Activated naive CD4-positive, alpha-beta T cell treated with anti-CD3 and anti-CD28 coated beads, Interleukin-2, amount 10 ng/mL, durations not matched to agents 7 days and 5 days (primary cell): ENCODE results near the gene NHP2.
A peak's percentile ranks its signal among the peaks of the same experiment; 100 is the strongest.

Source experiments
- CTCF ChIA-PET: fragments of 350-600 bp; sonication (Branson Sonifier 250); formaldehyde crosslinking; loops from one replicate; lab custom pipeline; 2021; ENCODE audit warnings: antibody characterized with exemption; lab: Charles Lee
- DNase-seq: peaks from one replicate; pipeline ENCODE4 v3.0.0-alpha.2; 2020
- H3K27ac Mint-ChIP-seq: one replicate; pipeline ENCODE4 v1.8.0; 2021; ENCODE audit warnings: mild to moderate bottlenecking, moderate library complexity, mixed read lengths
- H3K27me3 Mint-ChIP-seq: one replicate; pipeline ENCODE4 v1.8.0; 2021; ENCODE audit warnings: mild to moderate bottlenecking, mixed read lengths
- H3K36me3 Mint-ChIP-seq: one replicate; pipeline ENCODE4 v1.8.0; 2021; ENCODE audit warnings: mixed read lengths
- H3K4me1 Mint-ChIP-seq: one replicate; pipeline ENCODE4 v1.8.0; 2021; ENCODE audit warnings: mixed read lengths
- H3K4me3 Mint-ChIP-seq: one replicate; pipeline ENCODE4 v1.8.0; 2021; ENCODE audit warnings: mild to moderate bottlenecking, moderate library complexity, mixed read lengths
- H3K9me3 Mint-ChIP-seq: one replicate; pipeline ENCODE4 v1.8.0; 2021; ENCODE audit warnings: mixed read lengths

NHP2 gene

DNA sequence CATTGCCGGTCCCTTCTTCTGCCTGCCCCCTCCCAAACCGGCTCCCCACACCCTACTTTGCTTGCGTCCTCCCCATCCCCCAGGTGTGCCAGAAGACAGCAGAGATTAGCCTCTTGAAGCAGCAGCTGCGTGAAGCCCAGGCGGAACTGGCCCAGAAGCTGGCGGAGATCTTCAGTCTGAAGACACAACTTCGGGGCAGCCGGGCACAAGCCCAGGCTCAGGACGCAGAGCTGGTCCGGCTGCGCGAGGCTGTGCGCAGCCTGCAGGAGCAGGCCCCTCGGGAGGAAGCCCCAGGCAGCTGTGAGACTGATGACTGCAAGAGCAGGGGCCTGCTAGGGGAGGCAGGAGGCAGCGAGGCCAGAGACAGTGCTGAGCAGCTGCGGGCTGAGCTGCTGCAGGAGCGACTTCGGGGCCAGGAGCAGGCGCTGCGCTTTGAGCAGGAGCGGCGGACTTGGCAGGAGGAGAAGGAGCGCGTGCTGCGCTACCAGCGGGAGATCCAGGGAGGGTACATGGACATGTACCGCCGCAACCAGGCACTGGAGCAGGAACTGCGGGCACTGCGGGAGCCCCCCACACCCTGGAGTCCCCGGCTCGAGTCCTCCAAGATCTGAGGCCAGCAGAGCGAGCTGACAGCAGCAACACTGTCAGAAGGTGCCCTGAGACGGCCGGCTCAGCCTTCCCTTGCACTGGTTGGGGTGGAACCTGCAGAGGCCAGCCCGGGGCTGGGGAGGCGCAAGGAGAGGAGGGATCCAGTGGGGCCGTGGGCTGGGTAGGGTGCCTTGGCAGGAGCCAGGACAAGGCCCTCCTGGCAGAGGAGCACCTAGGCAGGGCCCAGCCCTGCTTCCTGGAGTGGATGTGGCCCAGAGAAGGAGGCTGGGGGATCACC is 32.1 kb downstream of the NHP2 start:
- CTCF ChIA-PET: interaction anchor here (0.8 to 3.5 kb wide), 18 partner anchors 8 to 65 kb away, joined by 3 to 23 read pairs (median 7); no protein-coding TSS in a partner anchor
- H3K27me3 Mint-ChIP-seq: peaks cover 58% of the 10 kb centered on the region
- H3K4me1 Mint-ChIP-seq: peaks cover 13% of the 10 kb centered on the region
- no peaks in the 10 kb centered on the region for H3K9me3 Mint-ChIP-seq
- H3K27ac Mint-ChIP-seq: no peak overlapping the region
- no peak overlapping the region for H3K4me3 Mint-ChIP-seq
- DNase-seq: no peak
- peaks cover 2% of the 10 kb centered on the region for H3K36me3 Mint-ChIP-seq

DNA sequence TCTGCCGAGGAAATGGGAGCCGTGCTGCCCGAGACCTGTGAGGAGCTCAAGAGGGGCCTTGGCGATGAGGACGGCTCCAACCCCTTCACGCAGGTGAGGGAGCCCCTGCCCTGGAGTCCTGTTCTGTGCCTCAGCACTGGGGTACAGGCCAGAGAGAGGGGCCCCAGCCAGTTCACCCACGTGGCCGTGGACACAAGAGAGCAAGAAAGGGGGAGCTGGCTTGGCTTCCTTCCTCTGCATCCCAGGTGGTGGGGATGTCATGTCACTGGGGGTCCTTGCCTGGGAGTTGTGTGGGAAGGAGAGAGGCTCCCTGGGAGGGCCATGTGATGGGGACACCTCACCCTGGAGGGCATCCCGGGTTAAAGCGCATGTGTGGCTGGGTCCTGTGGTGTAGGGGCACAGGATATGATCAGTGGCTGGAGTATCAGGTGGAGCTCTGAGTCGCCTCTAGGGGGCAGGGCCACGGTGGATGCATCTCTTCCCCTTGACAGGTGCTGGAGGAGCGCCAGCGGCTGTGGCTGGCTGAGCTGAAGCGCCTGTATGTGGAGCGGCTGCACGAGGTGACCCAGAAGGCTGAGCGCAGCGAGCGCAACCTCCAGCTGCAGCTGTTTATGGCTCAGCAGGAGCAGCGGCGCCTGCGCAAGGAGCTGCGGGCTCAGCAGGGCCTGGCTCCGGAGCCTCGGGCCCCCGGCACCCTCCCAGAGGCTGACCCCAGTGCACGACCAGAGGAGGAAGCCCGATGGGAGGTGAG is 32.9 kb downstream of the NHP2 start:
- Mint-ChIP-seq H3K36me3 (peaks cover 5% of the 10 kb centered on the region), H3K27me3 (peaks cover 63% of the 10 kb centered on the region), H3K27ac (no peak overlapping the region), H3K4me3 (no peak overlapping the region), H3K4me1 (peaks cover 20% of the 10 kb centered on the region), H3K9me3 (no peaks in the 10 kb centered on the region)
- CTCF ChIA-PET: interaction anchor here (0.8 to 3.5 kb wide), 20 partner anchors 9 to 138 kb away, joined by 3 to 23 read pairs (median 6); no protein-coding TSS in a partner anchor
- DNase-seq: peak; percentile 92

DNA sequence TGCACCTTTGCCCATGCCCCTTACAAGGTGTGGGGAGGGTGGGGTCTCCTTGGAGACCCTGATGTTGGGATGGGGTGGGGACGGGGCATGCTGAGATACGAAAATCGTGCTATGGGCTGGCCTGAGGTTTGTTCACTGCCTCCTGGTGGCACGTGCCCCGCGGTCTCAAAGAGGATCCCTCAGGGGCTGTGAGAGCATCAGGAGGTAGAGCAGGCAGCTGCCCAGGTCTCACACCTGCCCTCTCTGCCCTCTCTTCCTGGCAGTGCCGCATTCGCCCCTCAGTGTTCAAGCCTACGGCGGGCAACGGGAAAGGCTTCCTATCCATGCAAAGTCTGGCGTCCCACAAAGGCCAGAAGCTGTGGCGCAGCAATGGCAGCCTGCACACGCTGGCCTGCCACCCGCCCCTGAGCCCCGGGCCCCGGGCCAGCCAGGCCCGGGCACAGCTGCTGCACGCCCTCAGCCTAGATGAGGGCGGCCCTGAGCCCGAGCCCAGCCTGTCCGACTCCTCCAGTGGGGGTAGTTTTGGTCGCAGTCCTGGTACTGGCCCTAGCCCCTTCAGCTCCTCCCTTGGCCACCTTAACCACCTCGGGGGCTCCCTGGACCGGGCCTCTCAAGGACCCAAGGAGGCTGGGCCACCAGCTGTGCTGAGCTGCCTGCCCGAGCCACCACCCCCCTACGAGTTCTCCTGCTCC is 33.6 kb downstream of the NHP2 start:
- no peak overlapping the region for H3K27ac Mint-ChIP-seq
- peaks cover 5% of the 10 kb centered on the region for H3K36me3 Mint-ChIP-seq
- CTCF ChIA-PET: interaction anchor here (0.9 to 3.5 kb wide), 17 partner anchors 10 to 138 kb away, joined by 3 to 23 read pairs (median 7); no protein-coding TSS in a partner anchor
- H3K9me3 Mint-ChIP-seq: no peaks in the 10 kb centered on the region
- no peak overlapping the region for H3K4me3 Mint-ChIP-seq
- DNase-seq: no peak
- peaks cover 70% of the 10 kb centered on the region for H3K27me3 Mint-ChIP-seq
- peaks cover 27% of the 10 kb centered on the region for H3K4me1 Mint-ChIP-seq

DNA sequence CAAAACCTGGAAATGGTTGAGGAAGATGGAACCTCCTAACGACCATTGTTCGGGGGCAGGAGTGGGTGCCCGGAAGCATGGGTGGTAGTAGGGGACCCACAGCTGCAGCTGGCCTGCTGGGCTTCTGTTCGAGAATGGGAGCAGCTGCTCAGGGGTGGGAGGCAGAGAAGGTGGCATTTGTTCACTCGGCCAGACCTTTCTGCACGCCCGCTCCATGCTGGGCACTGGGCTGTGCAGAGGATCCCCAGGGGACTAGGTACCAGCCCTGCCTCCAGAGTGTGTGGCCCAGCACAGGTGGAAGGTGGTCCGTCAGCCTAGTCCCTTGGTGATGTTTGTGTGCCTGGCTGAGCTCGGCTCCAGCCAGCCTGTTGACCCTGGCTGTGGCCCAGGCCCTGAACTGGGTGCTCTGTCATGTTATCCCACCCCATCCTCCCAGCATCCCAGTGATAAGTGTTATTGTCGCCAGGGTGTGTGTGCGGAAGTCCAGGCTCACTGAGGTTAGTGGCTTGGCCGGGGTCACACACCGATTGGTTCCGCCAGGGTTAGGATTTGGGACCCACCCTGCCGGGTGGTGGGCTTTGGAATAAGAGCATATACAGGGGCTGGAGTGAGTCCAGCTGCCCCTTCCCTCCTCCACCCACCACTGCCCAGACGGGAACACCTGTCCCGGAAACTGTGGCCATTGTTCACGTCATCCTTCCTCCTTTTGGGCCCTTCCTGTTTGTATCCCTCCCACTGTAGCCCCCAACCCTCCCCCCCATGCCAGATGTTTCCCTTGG is 35.6 kb downstream of the NHP2 start:
- H3K36me3 Mint-ChIP-seq: peaks cover 7% of the 10 kb centered on the region
- no peak overlapping the region for H3K4me3 Mint-ChIP-seq
- no peak overlapping the region for H3K27ac Mint-ChIP-seq
- peaks cover 38% of the 10 kb centered on the region for H3K4me1 Mint-ChIP-seq
- CTCF ChIA-PET: no interaction called here
- H3K27me3 Mint-ChIP-seq: peaks cover 78% of the 10 kb centered on the region
- no peaks in the 10 kb centered on the region for H3K9me3 Mint-ChIP-seq
- DNase-seq: no peak

DNA sequence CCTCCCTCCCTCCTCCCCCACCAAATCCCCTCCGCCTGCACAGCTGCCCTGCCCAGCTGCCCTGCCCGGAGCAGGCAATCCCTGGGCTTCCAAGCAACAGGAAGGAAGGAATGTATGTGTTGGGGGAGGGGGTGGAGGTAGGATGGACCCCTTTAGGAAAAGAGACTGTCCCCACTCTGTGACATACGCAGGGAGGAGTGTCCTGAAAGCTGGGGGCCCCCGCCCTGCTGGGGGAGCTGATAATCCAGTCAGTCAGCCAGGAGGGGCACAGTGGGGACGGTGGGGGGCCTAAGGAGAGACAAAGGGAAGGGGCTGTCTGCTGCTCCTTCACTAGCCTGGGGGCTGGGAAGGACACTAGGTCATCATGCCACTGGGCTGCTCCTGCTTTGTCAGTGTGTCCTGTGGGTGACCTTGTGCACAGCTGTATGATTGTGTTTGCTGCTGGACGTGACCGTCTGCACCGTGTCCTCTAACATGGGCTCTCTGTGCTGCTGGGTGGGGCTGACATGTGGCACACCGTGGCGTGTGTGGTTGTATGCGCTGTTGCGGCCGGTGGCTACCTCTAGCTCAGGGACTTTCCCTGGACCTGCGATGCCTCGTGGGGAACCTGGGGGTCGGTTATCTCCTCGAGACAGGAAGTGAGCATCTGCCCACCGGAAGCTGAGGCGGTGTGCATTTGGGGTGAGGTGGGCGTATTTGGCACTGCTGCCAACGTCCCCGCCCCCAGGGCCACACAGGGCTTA is 37.4 kb downstream of the NHP2 start:
- H3K36me3 Mint-ChIP-seq: peaks cover 8% of the 10 kb centered on the region
- peaks cover 88% of the 10 kb centered on the region for H3K27me3 Mint-ChIP-seq
- peaks cover 43% of the 10 kb centered on the region for H3K4me1 Mint-ChIP-seq
- H3K4me3 Mint-ChIP-seq: peak overlapping the region; percentile 66
- CTCF ChIA-PET: interaction anchor here (1.1 to 2.0 kb wide), 2 partner anchors 10 to 40 kb away, joined by 3 to 5 read pairs; no protein-coding TSS in a partner anchor
- no peaks in the 10 kb centered on the region for H3K9me3 Mint-ChIP-seq
- peak overlapping the region; percentile 62 for H3K27ac Mint-ChIP-seq
- DNase-seq: peak; percentile 70

DNA sequence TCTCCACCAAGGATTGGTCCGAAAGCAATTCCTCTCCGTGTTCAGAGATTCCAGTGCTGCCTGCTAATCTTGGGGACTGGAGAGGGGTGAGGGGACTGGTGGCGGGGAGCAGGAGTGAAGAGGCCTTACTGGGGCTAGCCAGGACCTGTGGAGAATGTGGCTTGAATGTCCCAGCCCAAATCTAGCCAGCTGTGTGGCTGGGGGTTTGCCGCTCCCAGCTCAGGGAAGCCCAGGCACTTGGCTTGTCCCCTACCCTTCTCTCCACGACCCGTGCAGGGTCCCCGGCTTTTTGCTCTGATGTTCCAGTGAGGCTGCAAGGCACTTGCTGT is 37.9 kb downstream of the NHP2 start:
- CTCF ChIA-PET: interaction anchor here (1.1 to 2.0 kb wide), 2 partner anchors 9 to 40 kb away, joined by 3 to 5 read pairs; no protein-coding TSS in a partner anchor
- peak overlapping the region; percentile 51 for H3K4me3 Mint-ChIP-seq
- H3K27me3 Mint-ChIP-seq: peaks cover 88% of the 10 kb centered on the region
- peaks cover 8% of the 10 kb centered on the region for H3K36me3 Mint-ChIP-seq
- no peak overlapping the region for H3K27ac Mint-ChIP-seq
- H3K9me3 Mint-ChIP-seq: no peaks in the 10 kb centered on the region
- peaks cover 37% of the 10 kb centered on the region for H3K4me1 Mint-ChIP-seq
- no peak for DNase-seq

DNA sequence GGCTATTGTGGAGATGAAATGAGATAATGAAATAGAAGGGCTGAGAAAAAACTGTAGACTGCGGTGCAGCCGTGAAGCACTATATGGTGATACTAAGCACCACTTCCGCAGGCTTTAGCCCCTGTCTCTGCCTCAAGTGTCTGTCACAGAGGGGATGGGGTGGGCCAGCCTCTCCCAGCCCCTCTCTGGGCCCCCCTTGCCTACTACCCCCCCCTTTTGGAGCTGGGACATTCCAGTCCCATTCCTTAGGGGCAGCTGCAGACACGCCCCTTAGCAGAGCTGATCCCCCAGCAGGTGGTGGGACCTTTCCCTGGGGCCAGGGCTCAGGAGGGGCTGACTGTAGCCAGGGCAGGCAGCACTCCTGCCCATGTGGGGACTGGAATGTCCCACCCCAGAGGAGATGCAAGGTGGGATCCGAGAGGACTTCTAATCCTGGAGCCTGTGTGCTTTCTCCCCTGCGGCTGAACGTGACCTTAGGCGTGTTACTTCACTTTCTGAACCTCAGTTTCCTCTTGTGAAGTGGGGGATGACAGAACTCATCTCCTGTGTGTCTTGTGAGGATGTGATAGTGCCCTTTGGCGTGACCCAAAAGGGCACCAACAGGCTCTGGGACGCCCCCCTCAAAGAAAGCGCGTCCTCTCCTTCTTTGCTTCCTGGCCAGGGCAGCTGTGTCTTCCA is 38.4 kb downstream of the NHP2 start:
- no peak overlapping the region for H3K27ac Mint-ChIP-seq
- peak overlapping the region; percentile 85 for H3K4me3 Mint-ChIP-seq
- CTCF ChIA-PET: interaction anchor here (1.1 to 2.0 kb wide), 2 partner anchors 8 to 39 kb away, joined by 3 to 5 read pairs; no protein-coding TSS in a partner anchor
- peaks cover 8% of the 10 kb centered on the region for H3K36me3 Mint-ChIP-seq
- DNase-seq: no peak
- H3K4me1 Mint-ChIP-seq: peaks cover 36% of the 10 kb centered on the region
- no peaks in the 10 kb centered on the region for H3K9me3 Mint-ChIP-seq
- peaks cover 91% of the 10 kb centered on the region for H3K27me3 Mint-ChIP-seq

DNA sequence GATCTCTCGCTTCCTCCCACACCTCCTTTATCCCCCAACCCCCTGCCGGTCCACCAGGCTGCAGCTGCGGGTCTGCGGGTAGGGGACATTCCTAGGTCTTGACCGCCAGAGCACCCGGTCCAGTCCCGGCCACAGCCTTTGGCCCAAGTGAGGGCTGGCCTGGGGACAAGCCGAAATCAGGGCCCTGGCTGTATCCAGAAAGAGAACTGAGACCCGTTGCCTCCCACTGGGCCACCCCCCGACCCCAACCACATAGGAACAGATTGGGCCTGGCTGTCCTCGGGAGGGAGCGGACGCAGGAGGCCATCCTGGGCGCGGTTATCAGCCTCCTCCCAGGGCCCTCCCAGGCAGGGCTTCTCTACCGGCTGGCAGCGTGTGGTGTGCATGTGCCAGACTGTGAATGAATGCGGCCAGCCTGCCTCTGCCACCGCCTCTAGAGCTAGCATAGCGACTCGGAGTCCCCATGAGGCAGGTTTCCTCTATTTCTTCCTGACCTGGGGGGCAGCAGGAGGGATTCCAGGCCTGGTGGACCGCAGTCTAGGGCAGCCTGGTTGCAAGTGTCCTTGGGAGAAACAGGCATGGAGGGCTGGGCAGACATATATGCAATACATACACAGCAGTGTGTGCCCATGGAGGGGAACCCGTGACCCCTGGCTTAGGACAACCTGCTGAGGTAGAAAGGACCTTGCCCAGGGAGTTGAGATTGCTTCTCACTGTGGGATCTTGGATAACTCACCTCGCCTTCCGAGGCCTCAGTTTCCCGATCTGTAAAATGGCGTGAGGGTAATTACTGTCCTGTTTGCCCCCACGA is 39.2 kb downstream of the NHP2 start:
- peak; percentile 52 for DNase-seq
- Mint-ChIP-seq H3K27ac (peak overlapping the region; percentile 62), H3K36me3 (peaks cover 8% of the 10 kb centered on the region), H3K4me3 (peak overlapping the region; percentile 85), H3K27me3 (peaks cover 89% of the 10 kb centered on the region), H3K4me1 (peaks cover 36% of the 10 kb centered on the region), H3K9me3 (no peaks in the 10 kb centered on the region)
- CTCF ChIA-PET: no interaction called here

DNA sequence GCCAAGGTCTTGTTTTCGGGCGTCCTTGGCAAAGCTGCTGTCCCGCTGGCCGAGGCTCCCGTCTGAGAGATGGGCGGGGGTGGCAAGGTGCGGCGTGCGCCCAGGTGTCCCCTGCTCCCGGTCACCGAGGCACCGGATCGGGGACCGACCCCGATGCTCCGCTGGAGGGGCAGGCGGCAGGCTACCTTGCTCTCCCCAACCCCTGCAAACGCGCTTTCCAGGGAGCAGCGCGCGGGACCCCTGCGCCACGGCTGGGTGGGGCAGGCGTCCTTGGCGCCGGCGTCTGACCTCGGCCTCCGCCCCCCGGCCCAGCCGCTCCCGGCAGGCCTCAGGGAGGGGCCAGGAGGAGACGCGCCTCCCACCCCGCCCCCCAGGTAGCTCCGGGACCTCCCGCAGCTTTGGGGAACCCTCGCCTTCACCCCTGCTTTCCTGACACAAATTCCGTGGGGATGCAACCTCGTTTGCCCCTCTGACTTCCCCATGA is 39.8 kb downstream of the NHP2 start:
- CTCF ChIA-PET: no interaction called here
- Mint-ChIP-seq H3K27me3 (peaks cover 88% of the 10 kb centered on the region), H3K36me3 (peaks cover 8% of the 10 kb centered on the region), H3K9me3 (no peaks in the 10 kb centered on the region), H3K27ac (no peak overlapping the region), H3K4me1 (peaks cover 40% of the 10 kb centered on the region), H3K4me3 (peak overlapping the region; percentile 85)
- DNase-seq: peak; percentile 46

DNA sequence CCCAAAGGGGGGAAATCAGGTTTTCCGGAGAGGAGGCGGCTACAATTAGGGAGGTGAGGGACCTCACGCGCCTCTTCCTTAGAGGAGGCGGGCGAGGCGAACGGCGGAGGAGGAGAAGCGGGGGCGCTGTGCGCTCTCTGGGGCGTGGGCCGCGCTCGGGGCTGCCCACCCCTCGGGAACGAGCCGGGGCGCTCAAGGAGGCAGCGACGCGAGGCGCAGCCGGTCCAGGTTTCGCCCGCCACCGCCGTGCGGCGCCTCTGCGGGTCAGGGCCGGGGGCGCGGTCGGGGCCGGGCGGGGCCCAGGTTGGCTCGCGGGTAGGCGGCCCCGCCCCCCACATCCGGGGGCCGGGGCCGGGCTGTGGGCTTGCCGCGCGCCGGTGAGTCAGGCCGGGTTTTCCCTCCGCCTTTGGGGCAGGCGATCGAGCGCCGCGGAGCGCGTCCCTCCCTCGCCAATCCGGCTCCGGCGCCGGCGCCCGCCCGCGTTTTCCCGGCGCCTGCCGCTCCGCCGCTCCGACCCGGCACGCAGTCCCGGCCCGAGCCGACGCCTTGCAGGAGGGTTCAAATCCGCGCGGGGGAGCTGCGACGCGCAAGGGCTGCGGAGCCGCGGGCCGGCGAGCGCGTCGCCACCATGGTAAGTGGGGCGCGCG is 40.4 kb downstream of the NHP2 start, which contains the start of gene N4BP3:
TSS of gene N4BP3 (plus strand) at position 392 of the 647 bp plus-strand sequence. CDS start 6,052 bp downstream, outside the sequence.
- Mint-ChIP-seq H3K9me3 (no peaks in the 10 kb centered on the region), H3K4me3 (peak within 1 kb of the TSS; percentile 85), H3K27ac (peak within 1 kb of the TSS; percentile 22), H3K36me3 (peaks cover 8% of the 10 kb centered on the region), H3K4me1 (peaks cover 45% of the 10 kb centered on the region), H3K27me3 (peaks cover 88% of the 10 kb centered on the region)
- DNase-seq: peak; percentile 84
- CTCF ChIA-PET: no interaction called here

DNA sequence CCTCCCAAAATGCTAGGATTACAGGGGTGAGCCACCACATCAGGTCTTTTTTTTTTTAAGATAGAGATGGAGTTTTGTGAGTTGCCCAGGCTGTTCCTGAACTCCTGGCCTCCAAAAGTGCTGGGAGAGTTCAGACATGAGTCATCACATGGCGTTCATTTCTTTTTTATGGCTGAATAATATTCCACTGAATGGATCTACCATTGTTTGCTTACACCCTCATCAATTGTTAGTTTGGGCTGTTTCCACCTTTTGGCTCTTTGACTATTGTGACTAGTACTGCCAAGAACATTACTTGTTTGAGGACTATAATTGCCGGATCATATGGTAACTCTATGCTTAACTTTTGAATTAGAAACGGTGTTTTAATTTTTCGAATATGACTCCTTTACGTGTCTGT is 41.1 kb downstream of the NHP2 start:
- peaks cover 88% of the 10 kb centered on the region for H3K27me3 Mint-ChIP-seq
- no peaks in the 10 kb centered on the region for H3K9me3 Mint-ChIP-seq
- peaks cover 8% of the 10 kb centered on the region for H3K36me3 Mint-ChIP-seq
- no peak for DNase-seq
- CTCF ChIA-PET: no interaction called here
- H3K4me3 Mint-ChIP-seq: peak overlapping the region; percentile 71
- H3K4me1 Mint-ChIP-seq: peaks cover 48% of the 10 kb centered on the region
- H3K27ac Mint-ChIP-seq: peak overlapping the region; percentile 22
